Measurements from ENCODE around the gene GAB1.

The GAB1 gene

DNA sequence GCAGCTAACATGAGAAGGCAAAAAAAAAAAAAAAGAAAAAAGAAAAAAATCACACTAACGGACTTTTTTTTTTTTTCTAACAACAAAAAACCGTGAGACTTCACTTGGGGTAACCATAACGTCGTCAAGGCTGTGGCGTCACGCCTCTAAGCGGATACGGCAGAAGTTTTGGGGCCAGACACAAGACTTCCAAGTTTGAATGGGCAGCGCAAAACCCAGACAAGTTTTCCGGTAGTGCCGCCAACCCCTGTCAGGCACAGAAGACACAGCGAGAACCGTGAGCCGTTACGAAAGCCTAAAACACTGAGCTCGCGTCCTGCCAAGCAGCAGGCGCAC lies 176.3 kb downstream of the GAB1 start:
- no peak for DNase-seq

DNA sequence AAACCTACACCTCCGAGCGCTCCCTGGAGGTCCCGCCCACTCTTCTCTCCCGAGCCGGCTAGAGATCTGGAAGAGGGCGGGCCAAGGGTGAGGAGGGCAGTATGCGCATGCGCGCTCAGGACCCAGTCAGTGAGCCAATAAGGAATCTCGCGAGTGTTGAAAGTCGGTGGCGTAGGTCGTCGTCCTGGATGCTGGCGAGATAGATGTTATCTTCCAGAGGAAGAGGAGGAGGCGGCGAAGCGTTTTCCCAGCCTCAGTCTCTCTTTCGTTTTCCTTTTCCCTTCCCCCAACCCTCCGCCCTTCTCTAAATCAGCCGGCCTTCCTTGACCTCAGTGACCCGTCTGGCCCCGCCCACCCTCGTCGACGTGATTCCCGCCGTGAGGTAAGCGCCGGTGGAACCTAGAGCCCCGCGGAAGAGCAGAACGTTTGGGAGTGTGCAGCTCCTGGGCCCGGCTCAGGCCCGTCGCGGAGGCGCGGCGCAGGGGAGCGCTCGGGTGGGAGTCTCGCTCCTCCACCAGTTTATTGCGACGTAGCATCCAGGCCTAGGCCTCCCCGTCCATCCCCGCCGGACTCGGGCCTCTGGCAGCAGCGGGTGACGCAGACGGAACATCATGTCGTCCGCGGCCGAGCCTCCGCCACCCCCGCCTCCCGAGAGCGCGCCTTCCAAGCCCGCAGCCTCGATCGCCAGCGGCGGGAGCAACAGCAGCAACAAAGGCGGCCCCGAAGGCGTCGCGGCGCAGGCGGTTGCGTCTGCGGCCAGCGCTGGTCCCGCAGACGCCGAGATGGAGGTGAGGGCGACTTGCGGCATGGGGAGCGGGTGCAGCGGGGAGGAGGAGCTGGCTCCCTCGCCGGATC lies 176.9 kb downstream of the GAB1 start, which contains the start of gene SMARCA5:
TSS of gene SMARCA5 (plus strand) at position 389 of the 855 bp plus-strand sequence. CDS start at position 612, 223 bp downstream.
- DNase-seq, result peak; percentile 92

DNA sequence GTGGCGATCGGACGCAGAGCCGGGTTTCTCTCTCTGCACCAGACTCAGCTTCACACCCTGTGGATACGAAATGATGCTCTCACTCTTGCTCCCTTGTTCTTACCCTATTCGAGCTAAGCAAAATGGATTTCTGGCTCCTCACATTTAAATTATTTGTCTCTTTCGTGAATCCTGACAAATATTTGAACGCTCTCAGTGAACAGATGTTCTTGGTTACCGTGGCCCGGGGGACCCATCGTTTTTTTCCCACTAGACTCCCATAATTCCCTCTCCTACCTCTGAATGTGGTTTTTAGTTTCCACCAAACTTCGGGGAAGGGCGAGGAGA lies 177.5 kb downstream of the GAB1 start:
- peak; percentile 3 for DNase-seq

DNA sequence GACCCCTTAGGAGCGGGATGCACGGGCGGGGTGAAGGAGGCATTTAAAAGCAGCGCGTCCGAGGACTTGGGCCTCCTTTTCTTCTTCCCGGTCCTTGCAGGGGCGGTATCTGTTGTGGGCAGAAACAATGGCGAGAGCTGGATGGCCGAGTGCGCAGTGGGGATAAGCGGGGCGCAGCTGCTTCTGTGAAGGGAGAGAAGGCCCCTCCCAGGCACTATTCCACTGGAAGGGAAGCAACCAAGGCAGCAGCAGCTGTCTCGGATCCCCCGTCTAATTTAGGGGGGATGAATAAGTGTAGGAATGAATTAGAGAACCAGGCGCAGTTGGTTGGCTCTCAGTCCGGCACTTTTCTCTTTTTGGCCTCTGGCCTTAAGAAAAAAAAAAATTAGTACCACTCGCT lies 177.8 kb downstream of the GAB1 start:
- DNase-seq, result no peak

DNA sequence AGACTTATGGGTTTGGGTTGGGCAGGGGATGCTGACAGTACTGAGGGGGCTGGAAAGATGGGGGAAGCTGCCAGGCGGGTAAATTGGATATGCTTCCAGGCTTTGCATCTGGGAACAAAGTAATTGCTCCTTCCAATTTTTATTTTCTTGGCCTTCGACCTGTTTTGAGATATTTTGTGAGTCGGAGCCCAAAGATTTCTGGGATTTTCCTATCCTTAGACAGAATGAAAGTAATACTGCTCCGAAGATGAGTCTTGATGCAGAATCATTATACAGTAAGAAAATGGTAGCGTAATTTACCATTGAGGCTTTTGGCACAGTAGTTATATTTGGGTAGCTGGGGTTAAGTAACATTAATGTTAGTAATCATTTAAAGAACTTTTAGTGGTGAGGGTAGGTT lies 178.2 kb downstream of the GAB1 start:
- no peak for DNase-seq

DNA sequence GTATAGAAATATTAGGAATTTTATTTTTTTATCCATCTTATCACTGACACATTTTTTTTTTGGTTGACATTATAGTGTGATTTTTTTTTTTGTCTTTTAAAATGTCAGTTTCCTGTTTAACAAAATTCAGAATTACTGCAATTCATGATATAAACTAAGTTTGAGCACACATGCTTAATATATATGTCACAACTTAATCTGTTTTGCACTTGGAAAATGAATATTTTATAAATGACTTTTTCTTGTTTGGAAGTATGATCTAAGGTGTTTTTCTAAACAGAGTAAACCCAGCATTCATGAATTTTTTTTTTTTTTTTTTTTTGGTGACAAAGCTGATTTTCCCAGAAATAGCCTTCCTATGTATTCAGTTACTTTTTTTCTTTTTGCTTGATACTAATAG lies 179.2 kb downstream of the GAB1 start:
- no peak for DNase-seq

DNA sequence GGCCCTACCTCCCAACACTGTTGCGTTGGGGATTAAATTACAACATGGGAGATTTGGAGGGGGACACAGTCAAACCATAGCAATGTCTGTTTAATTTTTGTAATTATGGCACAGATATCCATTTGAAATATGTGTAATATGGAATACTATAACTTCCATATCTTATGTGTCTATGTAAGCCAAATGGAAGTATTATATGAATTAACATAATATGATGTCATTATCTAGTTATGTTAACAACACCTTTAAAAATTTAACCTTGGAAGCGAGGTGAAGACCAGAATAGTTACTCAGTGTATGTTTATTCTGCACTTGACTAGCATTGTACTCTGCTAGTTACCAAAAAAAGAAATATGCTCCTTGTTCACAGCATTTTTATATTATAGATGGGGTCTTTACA lies 181.1 kb downstream of the GAB1 start:
- no peak for DNase-seq
